Ovary (tissue), 9 donors: ENCODE data around the gene ROS1. TPM values are rescaled to one million over a fixed set of nuclear protein-coding genes. Genes with fewer than 3 reads are reported as not detected.

Source experiments
- DNase-seq, 5 donors: peaks; one replicate each; pipeline ENCODE4 v3.0.0-alpha.2; 2019 to 2020
- H3K27ac ChIP-seq, 2 donors: fragments of 200-600 bp; one replicate each; pipeline versions ENCODE4 v1.5.1 to v1.8.0; 2019 to 2022
- H3K27me3 ChIP-seq: fragments of 200-600 bp; one replicate; pipeline ENCODE4 v1.8.0; 2022
- H3K36me3 ChIP-seq: fragments of 200-600 bp; sonication (generic); one replicate; pipeline ENCODE4 v1.5.1; 2019
- H3K4me1 ChIP-seq: one replicate; pipeline ENCODE4 v1.8.1; 2013; ENCODE audit warnings: mild to moderate bottlenecking, moderate library complexity; ENCODE audit not compliant: insufficient read depth
- H3K4me3 ChIP-seq: fragments of 200-600 bp; sonication (generic); one replicate; pipeline ENCODE4 v1.5.1; 2017
- H3K9me3 ChIP-seq, 2 donors: fragments of 200-600 bp in 1 of 2; sonication (generic) in 1 of 2; one replicate each; pipeline versions ENCODE4 v1.5.1 to v1.8.1; 2013 to 2019; ENCODE audit warnings: mild to moderate bottlenecking in 1 of 2, moderate library complexity in 1 of 2
- EP300 ChIP-seq: sonication (generic); formaldehyde crosslinking; IDR thresholded peaks from one replicate; pipeline ENCODE4 v1.6.1; 2017; ENCODE audit warnings: antibody characterized with exemption
- POLR2A ChIP-seq: fragments of 450-650 bp; IDR thresholded peaks from one replicate; pipeline ENCODE4 v1.6.1; 2017; ENCODE audit warnings: antibody characterized with exemption, mild to moderate bottlenecking, moderate library complexity
- whole genome bisulfite sequencing, 3 donors: extraction: QIAGEN DNeasy Blood & Tissue Kit in 1 of 3; methylation state at CpG; one replicate each; pipeline versions ENCODE4 v1.1.5 to v1.1.7; 2013 to 2017; 5-methylcytosine and 5-hydroxymethylcytosine counted together
- intact Hi-C, 4 donors: fragments of 100-400 bp; cut with DNase I; formaldehyde crosslinking; loops; one replicate each; pipeline versions ENCODE4 v1.11.0 to v1.15.1; 2022 to 2023
- polyA plus RNA-seq, 2 donors: library from polyadenylated mRNA; stranded (reverse); fragments of 200-250 nt in 1 of 2; fragments of 350-450 nt in 1 of 2; fragmentation: Illumina TruSeq in 1 of 2; extraction: RNeasy Lipid Tissue Mini Kit (QIAGEN cat#74804) in 1 of 2; gene quantifications; one replicate each; pipeline ENCODE4 v1.2.3, GENCODE V29; 2013 to 2014
- total RNA-seq, 7 donors: library from RNA; depleted of rRNA in 2 of 7; stranded (reverse); fragments of >200 nt in 2 of 7; fragmentation: NEBNext Ultra II Directional in 3 of 7; extraction: Animal tissue kit (Norgen Biotek cat#: 25700) in 3 of 7; gene quantifications; one replicate each; pipeline versions ENCODE4 v1.1.0 to v1.2.4, GENCODE V29; 2016 to 2023
- TF ChIP-seq, protein P1 (sequence below), 3 donors: fragments of 450-650 bp in 2 of 3; fragments of 200-600 bp in 1 of 3; IDR thresholded peaks; one replicate each; pipeline versions ENCODE4 v1.5.1 to v1.8.0; 2016 to 2022; ENCODE audit warnings: antibody characterized with exemption in 3 of 3, mild to moderate bottlenecking in 1 of 3
- donor health status: DM: no; HTN: no; CAD: no; lungs with moderate emphysema.
- donor health status: DM: no; HTN: no; CAD: no.
- donor health status: Bipolar disorder and iron deficiency.
- donor health status: DM: yes; HTN: yes; CAD: no.
- donor health status: DM: no; HTN: no; CAD: no.
- donor health status: DM: yes; HTN: yes; CAD: no.

Gene ROS1
- total and polyA plus RNA-seq, 9 donors = under 0.01 to 0.62 (median 0.14) TPM; not detected in 5

DNA sequence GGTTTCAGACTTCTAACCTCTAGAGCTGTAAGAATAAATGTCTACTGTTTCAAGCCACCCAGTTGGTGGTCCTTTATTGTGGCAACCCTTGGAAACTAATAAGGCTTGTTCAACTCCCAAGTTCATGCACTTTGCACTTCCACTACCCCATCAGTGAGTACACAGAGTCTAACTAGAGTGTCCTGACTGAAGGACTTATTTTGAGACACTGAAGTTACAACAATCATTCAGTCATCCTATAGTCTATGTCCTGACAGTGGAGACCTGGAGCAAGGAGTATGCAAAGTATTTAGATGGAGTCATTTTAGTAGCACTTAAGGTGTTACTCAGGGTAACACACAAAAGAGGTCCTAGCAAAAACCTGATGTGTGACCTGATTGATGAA, 97.7 kb downstream of the ROS1 start:
- no peak overlapping the region for H3K27ac ChIP-seq
- no peaks in the 10 kb centered on the region for H3K4me1 ChIP-seq
- H3K9me3 ChIP-seq = no peaks in the 10 kb centered on the region
- H3K27me3 ChIP-seq = no peaks in the 10 kb centered on the region
- DNase-seq = no peak
- TF ChIP-seq POLR2A (no peak), EP300 (no peak)
- TF ChIP-seq, protein P1, sequence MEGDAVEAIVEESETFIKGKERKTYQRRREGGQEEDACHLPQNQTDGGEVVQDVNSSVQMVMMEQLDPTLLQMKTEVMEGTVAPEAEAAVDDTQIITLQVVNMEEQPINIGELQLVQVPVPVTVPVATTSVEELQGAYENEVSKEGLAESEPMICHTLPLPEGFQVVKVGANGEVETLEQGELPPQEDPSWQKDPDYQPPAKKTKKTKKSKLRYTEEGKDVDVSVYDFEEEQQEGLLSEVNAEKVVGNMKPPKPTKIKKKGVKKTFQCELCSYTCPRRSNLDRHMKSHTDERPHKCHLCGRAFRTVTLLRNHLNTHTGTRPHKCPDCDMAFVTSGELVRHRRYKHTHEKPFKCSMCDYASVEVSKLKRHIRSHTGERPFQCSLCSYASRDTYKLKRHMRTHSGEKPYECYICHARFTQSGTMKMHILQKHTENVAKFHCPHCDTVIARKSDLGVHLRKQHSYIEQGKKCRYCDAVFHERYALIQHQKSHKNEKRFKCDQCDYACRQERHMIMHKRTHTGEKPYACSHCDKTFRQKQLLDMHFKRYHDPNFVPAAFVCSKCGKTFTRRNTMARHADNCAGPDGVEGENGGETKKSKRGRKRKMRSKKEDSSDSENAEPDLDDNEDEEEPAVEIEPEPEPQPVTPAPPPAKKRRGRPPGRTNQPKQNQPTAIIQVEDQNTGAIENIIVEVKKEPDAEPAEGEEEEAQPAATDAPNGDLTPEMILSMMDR (IDR thresholded peaks at IDR 0.05) = no peak
- no peak overlapping the region for H3K4me3 ChIP-seq
- no peaks in the 10 kb centered on the region for H3K36me3 ChIP-seq
- intact Hi-C loops = no loop called here

DNA sequence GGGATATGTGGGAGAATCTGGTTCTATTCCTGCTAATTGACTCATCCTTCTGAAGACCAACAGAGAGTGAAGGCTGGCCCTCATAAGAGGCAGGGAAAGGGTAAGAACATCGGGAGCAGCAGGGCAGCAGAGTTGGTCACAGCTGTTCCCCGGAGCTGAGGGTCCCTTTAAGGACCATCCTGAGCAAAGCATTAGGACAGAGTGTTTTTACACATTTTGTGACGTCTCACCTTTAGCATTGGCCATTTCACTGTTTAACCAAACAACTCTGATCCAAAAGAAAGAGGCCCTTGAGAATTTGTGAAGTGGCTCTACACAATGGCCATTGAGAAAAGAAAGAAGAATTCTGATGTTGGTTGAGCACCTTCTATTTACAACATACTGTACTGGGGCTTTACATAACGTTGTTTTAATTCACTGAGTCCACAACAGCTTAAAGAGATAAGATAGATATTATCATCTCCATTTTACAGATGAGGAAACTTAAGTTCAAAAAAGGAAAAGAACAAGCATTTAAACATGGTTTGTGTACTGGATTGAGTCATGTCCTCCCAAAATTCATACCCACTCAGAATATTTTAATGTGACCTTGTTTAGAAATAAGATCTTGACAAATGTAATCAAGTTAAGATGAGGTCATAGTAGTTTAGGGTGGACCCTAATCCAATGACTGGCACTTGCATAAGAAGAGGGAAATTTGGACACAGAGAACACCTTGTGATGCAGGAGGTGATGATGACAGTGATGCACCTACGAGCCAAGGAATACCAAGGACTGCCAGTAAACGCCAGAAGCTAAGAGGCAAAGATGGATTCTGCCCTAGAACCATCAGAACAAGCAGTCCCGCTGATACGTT, 98.4 kb downstream of the ROS1 start:
- 72 to 84% (median 74%) methylated on average over 8 of the region's 8 CpGs for WGBS, 3 donors
- Histone ChIP-seq H3K9me3 (no peaks in the 10 kb centered on the region), H3K36me3 (no peaks in the 10 kb centered on the region), H3K27me3 (no peaks in the 10 kb centered on the region), H3K4me3 (no peak overlapping the region), H3K4me1 (no peaks in the 10 kb centered on the region), H3K27ac (no peak overlapping the region)
- TF ChIP-seq, protein P1 (IDR thresholded peaks at IDR 0.05) = no peak
- TF ChIP-seq EP300 (no peak), POLR2A (no peak)
- intact Hi-C loops = no loop called here
- DNase-seq = no peak

DNA sequence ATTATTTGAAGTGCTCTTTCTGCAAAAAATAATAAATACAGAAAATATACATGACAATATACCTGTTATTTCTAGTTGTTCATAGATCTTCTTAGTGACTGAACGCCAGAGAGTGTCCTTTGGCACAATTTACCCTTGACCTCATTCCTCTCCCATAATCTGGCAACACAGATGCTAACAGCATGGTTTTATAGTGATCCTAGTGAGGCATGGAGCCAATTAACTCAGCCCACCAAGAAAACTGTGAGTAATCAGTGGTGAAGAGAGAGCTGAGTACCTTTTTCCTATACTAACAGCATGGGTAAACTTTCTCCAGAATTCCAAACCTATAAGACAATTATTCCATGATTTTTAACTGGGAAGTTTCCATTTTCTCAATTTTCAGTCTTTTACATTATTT, 99.3 kb downstream of the ROS1 start:
- Histone ChIP-seq H3K27me3 (no peaks in the 10 kb centered on the region), H3K4me1 (no peaks in the 10 kb centered on the region), H3K27ac (no peak overlapping the region), H3K36me3 (no peaks in the 10 kb centered on the region), H3K4me3 (no peak overlapping the region), H3K9me3 (no peaks in the 10 kb centered on the region)
- DNase-seq = no peak
- TF ChIP-seq POLR2A = no peak
- TF ChIP-seq EP300 = no peak
- TF ChIP-seq, protein P1 (IDR thresholded peaks at IDR 0.05) = no peak
- WGBS, 3 donors = 21 to 42% (median 23%) methylated on average over 1 of the region's 1 CpG
- intact Hi-C loops = no loop called here

DNA sequence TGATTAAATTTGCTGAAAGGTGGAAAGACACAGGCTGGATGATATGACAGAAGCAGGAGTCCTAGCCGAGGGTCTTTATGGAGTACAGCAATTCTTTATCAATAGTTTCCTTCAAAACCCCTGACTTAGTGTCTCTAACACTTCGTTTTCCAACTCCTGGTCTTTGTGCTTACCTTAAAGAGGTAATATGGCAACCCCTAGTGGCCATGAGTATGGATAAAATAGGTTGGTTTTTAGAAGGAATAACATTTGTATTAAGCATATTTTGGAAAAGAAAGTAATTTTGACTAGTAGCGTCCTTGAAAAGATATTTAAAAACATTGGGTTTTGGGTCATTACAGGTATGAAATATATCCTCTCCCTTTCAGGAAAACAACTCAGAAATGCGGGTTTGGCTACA, 108.5 kb downstream of the ROS1 start:
- no peaks in the 10 kb centered on the region for H3K27me3 ChIP-seq
- intact Hi-C loops = no loop called here
- 18 to 27% (median 20%) methylated on average over 4 of the region's 4 CpGs for WGBS, 3 donors
- no peaks in the 10 kb centered on the region for H3K4me1 ChIP-seq
- no peaks in the 10 kb centered on the region for H3K9me3 ChIP-seq
- H3K36me3 ChIP-seq = no peaks in the 10 kb centered on the region
- no peak for TF ChIP-seq POLR2A
- no peak overlapping the region for H3K4me3 ChIP-seq
- DNase-seq = no peak
- no peak overlapping the region for H3K27ac ChIP-seq

DNA sequence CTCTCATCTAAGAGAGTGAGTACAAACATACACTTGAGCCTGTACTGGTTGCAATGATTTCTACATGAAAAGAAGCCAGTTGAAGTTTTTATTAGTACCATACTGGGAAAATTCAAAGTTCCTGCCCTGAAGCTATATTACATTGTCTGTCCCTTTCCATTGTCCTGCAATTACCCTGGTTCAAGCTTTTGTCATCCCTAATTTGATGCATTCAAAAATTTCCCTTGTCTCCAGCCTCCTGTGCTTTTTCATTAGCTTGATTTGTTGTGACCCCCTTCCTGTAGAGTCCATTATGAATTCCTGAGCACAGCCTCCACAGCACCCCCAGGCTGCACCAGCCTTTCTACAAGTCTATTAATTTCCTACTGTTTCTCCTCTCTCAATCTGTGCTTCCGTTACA, 114.0 kb downstream of the ROS1 start:
- H3K4me3 ChIP-seq = no peak overlapping the region
- no peak overlapping the region for H3K27ac ChIP-seq
- TF ChIP-seq POLR2A = no peak
- TF ChIP-seq, protein P1 (IDR thresholded peaks at IDR 0.05) = no peak
- H3K4me1 ChIP-seq = no peaks in the 10 kb centered on the region
- no peaks in the 10 kb centered on the region for H3K27me3 ChIP-seq
- no peak for DNase-seq
- no peaks in the 10 kb centered on the region for H3K9me3 ChIP-seq
- no peaks in the 10 kb centered on the region for H3K36me3 ChIP-seq
- 70 to 86% (median 81%) methylated on average over 1 of the region's 1 CpG for WGBS, 3 donors
- intact Hi-C loops = no loop called here
